Right lobe of liver (tissue), 4 donors: ENCODE measurements around the gene LRP5.

Experiments used
- CTCF ChIP-seq, 4 donors: fragments of 200-600 bp in 3 of 4; fragments of 450-650 bp in 1 of 4; IDR thresholded peaks; one replicate each; pipeline versions ENCODE4 v1.5.1 to v1.8.0; 2016 to 2022; ENCODE audit warnings: antibody characterized with exemption in 4 of 4, mild to moderate bottlenecking in 2 of 4
- POLR2A ChIP-seq: fragments of 450-650 bp; IDR thresholded peaks from one replicate; pipeline ENCODE4 v1.6.1; 2017; ENCODE audit warnings: antibody characterized with exemption, mild to moderate bottlenecking
- donor health status: DM: no; HTN: no; CAD: no.
- donor health status: DM: no; HTN: no; CAD: no.
- donor health status: DM: no; HTN: yes; CAD: no.

DNA sequence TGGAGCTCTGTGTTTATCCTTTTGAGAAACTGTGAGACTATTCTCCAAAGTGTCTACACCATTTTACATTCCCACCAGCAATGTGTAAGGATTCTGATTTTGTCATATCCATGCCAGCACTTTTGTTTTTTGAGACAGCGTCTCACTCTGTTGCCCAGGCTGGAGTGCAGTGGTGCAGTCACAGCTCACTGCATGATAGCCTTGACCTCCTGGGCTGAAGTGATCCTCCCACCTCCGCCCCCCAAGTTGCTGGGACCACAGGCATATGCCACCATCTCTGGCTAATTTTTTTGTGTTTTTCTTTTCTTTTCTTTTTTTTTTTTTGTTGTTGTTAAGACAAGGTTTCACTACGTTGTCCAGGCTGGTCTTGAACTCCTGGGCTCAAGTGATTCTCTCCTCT is 183.5 kb downstream of the LRP5 start:
- TF ChIP-seq POLR2A (no peak), CTCF (IDR thresholded peaks at IDR 0.05) (no peak)
